Measurements from ENCODE around the gene VGLL1.

Gene VGLL1

GRCh38 chrX:136531951-136532350 is at the start of gene VGLL1:
Gene VGLL1, plus strand, starts transcription at chrX:136532215. Its CDS starts 3,806 bp downstream, at chrX:136536021.
- no peak for DNase-seq

- no peak for DNase-seq
These were observed 44.4 kb upstream of the VGLL1 start, which contains the start of gene BRS3 for GRCh38 chrX:136487647-136488046. Gene BRS3, plus strand, starts transcription at chrX:136487947. Its CDS starts 168 bp downstream, at chrX:136488115.

GRCh38 chrX:136488706-136489105 is 43.3 kb upstream of the VGLL1 start:
- DNase-seq = no peak

- DNase-seq = no peak
These were observed 40.2 kb upstream of the VGLL1 start for GRCh38 chrX:136491832-136492231.

- no peak for DNase-seq
These were observed 39.0 kb upstream of the VGLL1 start for GRCh38 chrX:136493011-136493410.

- DNase-seq = no peak
These were observed 37.0 kb upstream of the VGLL1 start for GRCh38 chrX:136495043-136495442.

GRCh38 chrX:136496186-136496763 is 35.7 kb upstream of the VGLL1 start:
- DNase-seq = no peak

GRCh38 chrX:136496764-136497555 is 35.1 kb upstream of the VGLL1 start:
- DNase-seq = peak; percentile 67

- no peak for DNase-seq
These were observed 34.4 kb upstream of the VGLL1 start, which contains the start of gene HTATSF1 for GRCh38 chrX:136497556-136498052. Gene HTATSF1, plus strand, starts transcription at chrX:136497592. Its CDS starts 93 bp downstream, at chrX:136497685.

GRCh38 chrX:136519069-136519468 is 12.9 kb upstream of the VGLL1 start:
- no peak for DNase-seq

GRCh38 chrX:136523770-136524169 is 8.2 kb upstream of the VGLL1 start:
- DNase-seq = no peak

- DNase-seq = peak; percentile 7
These were observed 6.0 kb upstream of the VGLL1 start for GRCh38 chrX:136525738-136526606.

- no peak for DNase-seq
These were observed 3.2 kb upstream of the VGLL1 start for GRCh38 chrX:136528645-136529315.

- DNase-seq = no peak
These were observed 2.2 kb upstream of the VGLL1 start for GRCh38 chrX:136529795-136530194.

GRCh38 chrX:136534131-136534530 is 2.1 kb downstream of the VGLL1 start:
- DNase-seq = no peak

- DNase-seq = no peak
These were observed 6.8 kb downstream of the VGLL1 start for GRCh38 chrX:136538811-136539210.

- no peak for DNase-seq
These were observed 8.2 kb downstream of the VGLL1 start for GRCh38 chrX:136540226-136540625.

- DNase-seq = no peak
These were observed 9.3 kb downstream of the VGLL1 start for GRCh38 chrX:136541294-136541693.

GRCh38 chrX:136542281-136542680 is 10.3 kb downstream of the VGLL1 start:
- DNase-seq = no peak

GRCh38 chrX:136546371-136546781 is 14.4 kb downstream of the VGLL1 start:
- no peak for DNase-seq

GRCh38 chrX:136549226-136549625 is 17.2 kb downstream of the VGLL1 start:
- DNase-seq = no peak

- no peak for DNase-seq
These were observed 19.4 kb downstream of the VGLL1 start for GRCh38 chrX:136551410-136551809.

- no peak for DNase-seq
These were observed 23.7 kb downstream of the VGLL1 start for GRCh38 chrX:136555694-136556093.
